MM.1S (cell line): ENCODE results near the gene SRGAP3.

Experiments
- DNase-seq: peaks from one replicate; pipeline ENCODE4 v3.0.0-alpha.2; 2015
- H2AFZ ChIP-seq: fragments of 300-600 bp; sonication (generic); 2 replicates; pipeline ENCODE4 v1.6.0; 2016; ENCODE audit warnings: antibody characterized with exemption, low read length
- H3F3A ChIP-seq: fragments of 300-600 bp; sonication (generic); 2 replicates; pipeline ENCODE4 v1.6.1; 2016; ENCODE audit warnings: mild to moderate bottlenecking, antibody characterized with exemption, low read length, moderate library complexity, mixed read lengths; ENCODE audit not compliant: insufficient read depth
- H3K27ac ChIP-seq: fragments of 300-600 bp; sonication (generic); 2 replicates; pipeline ENCODE4 v1.5.1; 2016; ENCODE audit warnings: mild to moderate bottlenecking, low read length
- H3K27me3 ChIP-seq: fragments of 300-600 bp; sonication (generic); replicated peaks from 2 replicates; pipeline ENCODE4 v1.6.0; 2016; ENCODE audit warnings: low read length; ENCODE audit not compliant: insufficient read depth
- H3K36me3 ChIP-seq: fragments of 300-600 bp; sonication (generic); replicated peaks from 2 replicates; pipeline ENCODE4 v1.6.1; 2016; ENCODE audit warnings: mild to moderate bottlenecking, low read length, mixed read lengths; ENCODE audit not compliant: insufficient read depth
- H3K4me1 ChIP-seq: fragments of 300-600 bp; sonication (generic); 2 replicates; pipeline ENCODE4 v1.6.1; 2016; ENCODE audit warnings: low read length, mixed read lengths
- H3K4me2 ChIP-seq: fragments of 300-600 bp; sonication (generic); 2 replicates; pipeline ENCODE4 v1.6.0; 2016; ENCODE audit warnings: low read depth, low read length
- H3K4me3 ChIP-seq: fragments of 300-600 bp; sonication (generic); 2 replicates; pipeline ENCODE4 v1.5.1; 2016; ENCODE audit warnings: low read length, mixed read lengths
- H3K79me2 ChIP-seq: fragments of 300-600 bp; sonication (generic); 2 replicates; pipeline ENCODE4 v1.6.1; 2016; ENCODE audit warnings: mixed run types, low read length, mixed read lengths
- H3K9ac ChIP-seq: fragments of 300-600 bp; sonication (generic); 2 replicates; pipeline ENCODE4 v1.6.1; 2016; ENCODE audit warnings: low read length, mixed read lengths
- H3K9me2 ChIP-seq: fragments of 300-600 bp; sonication (generic); replicated peaks from 2 replicates; pipeline ENCODE4 v1.6.1; 2016; ENCODE audit warnings: mild to moderate bottlenecking, low read length, mixed read lengths; ENCODE audit not compliant: insufficient read depth
- H3K9me3 ChIP-seq: fragments of 300-600 bp; sonication (generic); replicated peaks from 2 replicates; pipeline ENCODE4 v1.6.1; 2016; ENCODE audit warnings: mild to moderate bottlenecking, low read length, mixed read lengths; ENCODE audit not compliant: insufficient read depth
- H4K20me1 ChIP-seq: fragments of 300-600 bp; sonication (generic); 2 replicates; pipeline ENCODE4 v1.6.1; 2016; ENCODE audit warnings: mild to moderate bottlenecking, low read length, moderate library complexity, mixed read lengths; ENCODE audit not compliant: insufficient read depth
- EZH2 ChIP-seq: fragments of 300-600 bp; sonication (generic); optimal IDR thresholded peaks from 2 replicates; pipeline ENCODE3; 2017; ENCODE audit warnings: low read depth, mild to moderate bottlenecking, antibody characterized with exemption, low read length, mixed read lengths
- EZH2phosphoT487 ChIP-seq: fragments of 300-600 bp; sonication (generic); IDR thresholded peaks from 2 replicates; pipeline ENCODE4 v1.6.1; 2018; ENCODE audit warnings: antibody characterized with exemption, low read length
- TF ChIP-seq, protein P1 (sequence below): fragments of 300-600 bp; sonication (generic); IDR thresholded peaks from 2 replicates; pipeline ENCODE4 v1.5.1; 2016; ENCODE audit warnings: antibody characterized with exemption, low read length, mixed read lengths

The SRGAP3 gene

DNA sequence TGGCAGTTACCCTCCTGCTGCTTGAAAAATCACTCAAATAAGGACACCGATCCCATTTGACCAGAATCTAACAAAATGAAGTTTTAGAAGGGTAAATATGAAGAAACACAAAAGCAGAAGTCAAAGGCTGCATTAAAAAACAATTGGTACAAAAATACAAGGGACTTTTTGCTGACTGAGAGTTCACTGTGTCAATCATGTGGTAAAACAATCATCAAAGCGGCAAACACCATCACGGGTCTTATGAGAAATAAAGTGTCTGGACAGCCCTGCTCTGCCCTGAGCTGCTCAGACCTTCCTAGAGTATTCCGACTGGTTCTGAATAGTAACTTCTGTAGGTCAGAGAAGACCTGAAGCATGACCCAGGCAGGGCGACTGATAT lies 148.9 kb downstream of the SRGAP3 start:
- Histone ChIP-seq H3K4me1 (no peaks in the 10 kb centered on the region), H3K79me2 (no peaks in the 10 kb centered on the region), H3K4me3 (no peak overlapping the region), H3K9me2 (no peaks in the 10 kb centered on the region), H3K4me2 (no peak overlapping the region), H2AFZ (no peak overlapping the region), H3K27me3 (no peaks in the 10 kb centered on the region), H3K9ac (no peak overlapping the region), H3K36me3 (no peaks in the 10 kb centered on the region), H3K27ac (no peak overlapping the region), H3F3A (no peaks in the 10 kb centered on the region), H4K20me1 (no peaks in the 10 kb centered on the region), H3K9me3 (no peaks in the 10 kb centered on the region)
- TF ChIP-seq EZH2phosphoT487: no peak
- no peak for TF ChIP-seq EZH2
- TF ChIP-seq, protein P1, sequence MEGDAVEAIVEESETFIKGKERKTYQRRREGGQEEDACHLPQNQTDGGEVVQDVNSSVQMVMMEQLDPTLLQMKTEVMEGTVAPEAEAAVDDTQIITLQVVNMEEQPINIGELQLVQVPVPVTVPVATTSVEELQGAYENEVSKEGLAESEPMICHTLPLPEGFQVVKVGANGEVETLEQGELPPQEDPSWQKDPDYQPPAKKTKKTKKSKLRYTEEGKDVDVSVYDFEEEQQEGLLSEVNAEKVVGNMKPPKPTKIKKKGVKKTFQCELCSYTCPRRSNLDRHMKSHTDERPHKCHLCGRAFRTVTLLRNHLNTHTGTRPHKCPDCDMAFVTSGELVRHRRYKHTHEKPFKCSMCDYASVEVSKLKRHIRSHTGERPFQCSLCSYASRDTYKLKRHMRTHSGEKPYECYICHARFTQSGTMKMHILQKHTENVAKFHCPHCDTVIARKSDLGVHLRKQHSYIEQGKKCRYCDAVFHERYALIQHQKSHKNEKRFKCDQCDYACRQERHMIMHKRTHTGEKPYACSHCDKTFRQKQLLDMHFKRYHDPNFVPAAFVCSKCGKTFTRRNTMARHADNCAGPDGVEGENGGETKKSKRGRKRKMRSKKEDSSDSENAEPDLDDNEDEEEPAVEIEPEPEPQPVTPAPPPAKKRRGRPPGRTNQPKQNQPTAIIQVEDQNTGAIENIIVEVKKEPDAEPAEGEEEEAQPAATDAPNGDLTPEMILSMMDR: no peak
- DNase-seq: no peak

DNA sequence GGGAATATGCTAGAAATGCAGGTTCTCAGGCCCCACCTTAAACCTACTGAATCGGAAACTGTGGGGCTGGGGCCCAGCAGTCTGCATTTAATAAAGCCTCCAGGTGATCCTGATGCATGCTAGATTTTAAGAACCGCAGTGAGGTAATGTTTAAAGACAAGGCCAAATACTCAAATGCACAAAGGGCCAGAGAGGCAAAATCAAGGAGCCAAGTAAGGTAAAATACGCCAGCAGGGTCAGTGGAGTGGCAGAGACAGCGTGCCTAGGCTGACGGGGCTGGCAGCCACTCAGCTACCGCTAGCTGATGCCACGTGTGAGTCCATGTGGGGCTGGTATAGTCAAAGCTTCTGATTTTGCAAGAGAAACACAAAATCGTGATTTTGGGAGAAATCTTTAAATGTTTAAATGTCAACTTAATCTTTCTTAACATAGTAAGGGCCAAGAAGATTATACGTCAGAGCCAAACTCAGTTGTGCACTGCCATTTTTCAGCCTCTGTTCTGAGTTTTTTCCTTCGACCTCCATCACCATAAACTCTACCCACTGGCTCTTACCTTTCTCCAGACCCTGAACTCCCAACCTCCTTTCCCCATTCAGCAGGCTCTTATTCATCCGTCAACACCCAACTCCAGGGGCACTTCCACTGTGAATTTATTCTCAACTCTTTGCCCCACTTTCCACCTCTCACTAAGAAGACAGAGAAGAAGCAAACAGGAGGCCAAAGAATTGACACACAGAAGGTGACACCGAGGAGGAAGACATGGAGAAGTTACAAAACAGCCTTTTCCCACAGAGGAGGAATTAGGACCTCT lies 149.5 kb downstream of the SRGAP3 start:
- no peak overlapping the region for H3K4me3 ChIP-seq
- no peak for DNase-seq
- H3K79me2 ChIP-seq: no peaks in the 10 kb centered on the region
- H3F3A ChIP-seq: no peaks in the 10 kb centered on the region
- no peak overlapping the region for H3K27ac ChIP-seq
- H3K9me2 ChIP-seq: no peaks in the 10 kb centered on the region
- H2AFZ ChIP-seq: no peak overlapping the region
- no peaks in the 10 kb centered on the region for H3K36me3 ChIP-seq
- H3K9me3 ChIP-seq: no peaks in the 10 kb centered on the region
- H3K9ac ChIP-seq: no peak overlapping the region
- no peaks in the 10 kb centered on the region for H3K4me1 ChIP-seq
- TF ChIP-seq EZH2phosphoT487 (no peak), EZH2 (no peak)
- TF ChIP-seq, protein P1: no peak
- H4K20me1 ChIP-seq: no peaks in the 10 kb centered on the region
- H3K4me2 ChIP-seq: no peak overlapping the region
- no peaks in the 10 kb centered on the region for H3K27me3 ChIP-seq

DNA sequence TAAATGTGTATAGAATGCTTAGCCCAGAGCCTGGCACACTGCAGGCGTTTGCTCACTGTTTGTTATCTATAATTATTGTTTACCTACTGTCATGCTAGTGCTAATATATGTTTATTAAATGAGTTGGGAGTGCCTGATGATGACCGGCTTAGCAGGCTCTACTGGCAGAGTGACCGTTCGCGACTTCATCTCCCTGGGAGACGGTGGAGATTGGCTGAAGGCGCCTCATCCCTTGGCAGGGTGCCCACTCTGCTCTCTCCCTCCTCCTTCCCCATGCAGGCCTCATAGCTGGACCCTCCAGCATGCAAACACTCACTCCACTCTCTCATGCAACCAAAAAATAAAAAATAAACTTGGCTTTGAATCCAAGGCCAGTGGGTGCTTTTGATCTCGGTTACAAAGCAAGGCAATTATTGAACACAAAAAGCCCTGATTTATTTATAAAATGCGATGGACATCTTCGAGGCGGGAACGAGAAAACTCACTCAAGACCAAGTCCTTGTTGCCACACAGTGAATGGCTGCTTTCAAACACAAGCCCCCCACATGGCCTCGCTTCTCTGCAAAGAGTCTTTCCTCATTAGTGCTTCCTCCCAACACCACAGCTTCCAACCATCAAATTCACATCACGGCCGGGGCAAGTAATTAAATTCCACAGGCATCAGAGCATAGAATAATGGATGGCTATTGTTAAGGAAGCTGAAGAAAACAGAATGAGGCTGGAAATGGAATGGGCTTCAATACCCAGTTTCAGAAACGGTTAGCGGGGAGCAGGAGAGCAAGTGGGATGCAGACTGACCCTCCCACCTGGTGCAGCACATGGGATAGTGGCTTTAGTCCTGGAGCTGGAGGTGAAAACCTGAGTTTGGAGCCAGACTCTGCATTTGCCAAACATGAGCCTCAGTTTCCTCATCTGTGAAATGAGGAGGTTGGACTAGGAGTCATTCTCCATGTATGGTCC lies 150.4 kb downstream of the SRGAP3 start:
- no peaks in the 10 kb centered on the region for H3F3A ChIP-seq
- no peak overlapping the region for H3K4me2 ChIP-seq

More for the DNA sequence above, 150.4 kb downstream of the SRGAP3 start:
- H4K20me1 ChIP-seq: no peaks in the 10 kb centered on the region
- no peaks in the 10 kb centered on the region for H3K9me2 ChIP-seq
- H2AFZ ChIP-seq: no peak overlapping the region
- DNase-seq: no peak
- no peaks in the 10 kb centered on the region for H3K36me3 ChIP-seq
- no peaks in the 10 kb centered on the region for H3K9me3 ChIP-seq
- TF ChIP-seq EZH2phosphoT487 (no peak), EZH2 (no peak)
- TF ChIP-seq, protein P1: no peak
- no peak overlapping the region for H3K9ac ChIP-seq
- no peaks in the 10 kb centered on the region for H3K27me3 ChIP-seq
- H3K4me1 ChIP-seq: no peaks in the 10 kb centered on the region
- H3K27ac ChIP-seq: no peak overlapping the region
- H3K79me2 ChIP-seq: no peaks in the 10 kb centered on the region
- H3K4me3 ChIP-seq: no peak overlapping the region
